Measurements from ENCODE around the gene METTL5. TPM values are rescaled to one million over a fixed set of nuclear protein-coding genes. Genes with fewer than 3 reads are reported as not detected.
A peak's percentile ranks its signal among the peaks of the same experiment; 100 is the strongest.

METTL5 gene
- total and polyA plus RNA-seq, 9 of the 15 experiments (the other 6 are each of a cell fraction or from before 2014, with no cell fraction given) = 149 to 471 (median 224) TPM

GRCh38 chr2:169871994-169872393 is 47.3 kb upstream of the METTL5 start:
- no peaks in the 10 kb centered on the region for H4K20me1 ChIP-seq (replicated peaks; ENCODE audit: control insufficient read depth, insufficient read depth, low read length)
- in situ Hi-C loops (cut with MboI) (no loop called here), intact Hi-C loops (cut with micrococcal nuclease) (no loop called here)
- peaks cover 19% of the 10 kb centered on the region; the same call in 2 of the 3 replicates for H3K36me3 ChIP-seq (ENCODE audit: control insufficient read depth, insufficient read depth, low read length)
- ATAC-seq = no peak
- ChIA-PET CTCF (ENCODE audit: low intra/inter-chr PET ratio) (no interaction called here), POLR2A (no interaction called here)
- FAIRE-seq = no peak
- no peaks in the 10 kb centered on the region for H3K9me3 ChIP-seq (replicated peaks; ENCODE audit: control insufficient read depth, insufficient read depth, low read depth, low read length)
- H3K4me2 ChIP-seq (ENCODE audit: insufficient read depth, low read length) = no peak overlapping the region
- no TSS peak for BruUV-seq (replicated peaks)
- no peak overlapping the region for H3K4me3 ChIP-seq
- H3K9ac ChIP-seq (ENCODE audit: insufficient read depth in 1 of 2, low read depth in 2 of 2, low read length in 2 of 2) = no peak overlapping the region
- H3K27ac ChIP-seq (ENCODE audit: extremely low read depth, low read depth, low read length) = no peak overlapping the region
- H3K79me2 ChIP-seq (ENCODE audit: control insufficient read depth, insufficient read depth, low read length) = peaks cover 50% of the 10 kb centered on the region
- no peaks in the 10 kb centered on the region for H3K27me3 ChIP-seq (ENCODE audit: control insufficient read depth in 2 of 2, insufficient read depth in 2 of 2, low read length in 2 of 2)
- no peaks in the 10 kb centered on the region for H3K9me1 ChIP-seq (ENCODE audit: control insufficient read depth, insufficient read depth, low read length)
- no peak for DNase-seq (ENCODE audit: extremely low read depth in 1 of 4, low spot score in 3 of 4)
- H3K4me1 ChIP-seq (replicated peaks in 1 of 2; ENCODE audit: control insufficient read depth in 2 of 2, insufficient read depth in 2 of 2, low read length in 2 of 2) = peaks cover 3 to 6% of the 10 kb centered on the region in 2 experiments; a peak in 4 of 5 replicates
- 95% methylated on average over 1 of the region's 1 CpG for WGBS (ENCODE audit: insufficient coverage, low coverage, missing lambda C conversion rate)
- H2AFZ ChIP-seq (ENCODE audit: low read depth, low read length) = no peak overlapping the region
- TF ChIP-seq ZBTB9 (CRISPR knock-in tag; IDR thresholded peaks at IDR 0.05) (no peak), ZBTB49 (CRISPR knock-in tag; IDR thresholded peaks at IDR 0.05; ENCODE audit: borderline replicate concordance) (no peak), KDM4B (IDR thresholded peaks at IDR 0.05; ENCODE audit: borderline replicate concordance in 2 of 2, low read depth in 1 of 2) (no peak), HDGF (IDR thresholded peaks at IDR 0.05) (no peak), SRF (CRISPR knock-in tag; IDR thresholded peaks at IDR 0.05) (no peak), ATF6 (CRISPR knock-in tag; IDR thresholded peaks at IDR 0.05) (no peak), USF1 (CRISPR knock-in tag; IDR thresholded peaks at IDR 0.05) (no peak), SIX5 (IDR thresholded peaks at IDR 0.05; ENCODE audit: borderline replicate concordance in 1 of 2, insufficient read depth in 1 of 2, low read depth in 1 of 2, low read length in 2 of 2) (no peak), SMARCC2 (IDR thresholded peaks at IDR 0.05; ENCODE audit: low read depth) (no peak), ZFX (CRISPR knock-in tag; IDR thresholded peaks at IDR 0.05) (no peak), C11orf30 (IDR thresholded peaks at IDR 0.05; ENCODE audit: low read depth) (peak; percentile 86), ZNF184 (CRISPR knock-in tag; IDR thresholded peaks at IDR 0.05) (no peak), ZNF717 (CRISPR knock-in tag; IDR thresholded peaks at IDR 0.05) (no peak), MAFG (tag; conservative IDR thresholded peaks at IDR 0.05) (peak; percentile 58), ZNF740 (CRISPR knock-in tag; IDR thresholded peaks at IDR 0.05) (no peak), ZNF740 (tag; IDR thresholded peaks at IDR 0.05) (no peak)

Data from K562 (cell line).